Colonic mucosa (tissue), 4 donors: ENCODE measurements around the gene TMEM132D. TPM values are rescaled to one million over a fixed set of nuclear protein-coding genes. Genes with fewer than 3 reads are reported as not detected.

Source experiments
- DNase-seq: peaks from one replicate; pipeline ENCODE4 v3.0.0-alpha.2; 2020
- H3K27ac ChIP-seq: fragments of 200-600 bp; one replicate; pipeline ENCODE4 v1.8.0; 2021
- H3K27me3 ChIP-seq: fragments of 200-600 bp; one replicate; pipeline ENCODE4 v1.8.0; 2021
- H3K36me3 ChIP-seq: fragments of 200-600 bp; one replicate; pipeline ENCODE4 v1.8.0; 2021
- H3K4me1 ChIP-seq: fragments of 200-600 bp; one replicate; pipeline ENCODE4 v1.8.0; 2021; ENCODE audit warnings: mild to moderate bottlenecking
- H3K4me3 ChIP-seq: fragments of 200-600 bp; one replicate; pipeline ENCODE4 v1.8.0; 2021
- H3K9ac ChIP-seq, 2 donors: one replicate each; pipeline ENCODE4 v1.7.0; 2013; ENCODE audit warnings: control low read depth in 2 of 2, low read depth in 2 of 2, low read length in 2 of 2
- H3K9me3 ChIP-seq: fragments of 200-600 bp; one replicate; pipeline ENCODE4 v1.8.0; 2021
- CTCF ChIP-seq: fragments of 200-600 bp; IDR thresholded peaks from one replicate; pipeline ENCODE4 v1.8.0; 2022; ENCODE audit warnings: antibody characterized with exemption, mild to moderate bottlenecking
- intact Hi-C: fragments of 100-400 bp; cut with DNase I; formaldehyde crosslinking; loops from one replicate; pipeline ENCODE4 v1.14.1; 2022
- total RNA-seq, 2 donors: library from RNA; stranded (reverse); fragmentation: NEBNext Ultra II Directional in 1 of 2; extraction: Animal tissue kit (Norgen Biotek cat#: 25700) in 1 of 2; gene quantifications; one replicate each; pipeline ENCODE4 v1.2.1, GENCODE V29; 2021
- donor health status: healthy.
- donor health status: DM: no; HTN: no; CAD: no.
- donor health status: DM: no; HTN: no; CAD: no.

The TMEM132D gene
- total RNA-seq, 2 donors from 2014 or later, result 0.17 to 0.32 TPM

- H3K4me3 ChIP-seq, result no peak overlapping the region
- intact Hi-C loops, result no loop called here
These were observed 41.2 kb downstream of the TMEM132D start for GRCh38 chr12:129862561-129863175.

GRCh38 chr12:129861951-129862350, 41.9 kb downstream of the TMEM132D start:
- intact Hi-C loops, result no loop called here
- Histone ChIP-seq H3K36me3 (no peaks in the 10 kb centered on the region), H3K27ac (no peak overlapping the region), H3K27me3 (no peaks in the 10 kb centered on the region), H3K9me3 (no peaks in the 10 kb centered on the region), H3K4me1 (no peaks in the 10 kb centered on the region), H3K4me3 (no peak overlapping the region), H3K9ac (no peak overlapping the region)
- no peak for DNase-seq
- no peak for TF ChIP-seq CTCF

More at GRCh38 chr12:129862561-129863175, 41.2 kb downstream of the TMEM132D start:
- no peaks in the 10 kb centered on the region for H3K27me3 ChIP-seq
- no peaks in the 10 kb centered on the region for H3K4me1 ChIP-seq
- no peak overlapping the region for H3K27ac ChIP-seq
- TF ChIP-seq CTCF, result no peak
- H3K9me3 ChIP-seq, result no peaks in the 10 kb centered on the region
- no peaks in the 10 kb centered on the region for H3K36me3 ChIP-seq
- no peak for DNase-seq
- H3K9ac ChIP-seq, result no peak overlapping the region

- no peak for TF ChIP-seq CTCF
- intact Hi-C loops, result no loop called here
- Histone ChIP-seq H3K4me1 (no peaks in the 10 kb centered on the region), H3K27ac (no peak overlapping the region), H3K36me3 (no peaks in the 10 kb centered on the region), H3K9ac (no peak overlapping the region), H3K4me3 (no peak overlapping the region), H3K9me3 (no peaks in the 10 kb centered on the region), H3K27me3 (no peaks in the 10 kb centered on the region)
- no peak for DNase-seq
These were observed 49.2 kb downstream of the TMEM132D start for GRCh38 chr12:129854591-129854990.

GRCh38 chr12:129851296-129851695, 52.5 kb downstream of the TMEM132D start:
- DNase-seq, result no peak
- Histone ChIP-seq H3K4me3 (no peak overlapping the region), H3K27ac (no peak overlapping the region), H3K9me3 (no peaks in the 10 kb centered on the region), H3K4me1 (no peaks in the 10 kb centered on the region), H3K9ac (no peak overlapping the region), H3K36me3 (no peaks in the 10 kb centered on the region), H3K27me3 (no peaks in the 10 kb centered on the region)
- intact Hi-C loops, result no loop called here
- no peak for TF ChIP-seq CTCF

GRCh38 chr12:129848876-129849275, 54.9 kb downstream of the TMEM132D start:
- DNase-seq, result no peak
- H3K4me1 ChIP-seq, result no peaks in the 10 kb centered on the region
- no peaks in the 10 kb centered on the region for H3K9me3 ChIP-seq
- no peak overlapping the region for H3K4me3 ChIP-seq
- no peak overlapping the region for H3K27ac ChIP-seq
- no peaks in the 10 kb centered on the region for H3K27me3 ChIP-seq
- H3K36me3 ChIP-seq, result no peaks in the 10 kb centered on the region
- intact Hi-C loops, result no loop called here
- no peak overlapping the region for H3K9ac ChIP-seq
- TF ChIP-seq CTCF, result no peak
